Keratinocyte (primary cell): ENCODE measurements around the gene TET2.

Experiments used
- EZH2 ChIP-seq: IDR thresholded peaks from one replicate; pipeline ENCODE4 v1.6.1; 2012; ENCODE audit warnings: inconsistent platforms, mild to moderate bottlenecking, low read length, moderate library complexity
- TF ChIP-seq, protein P1 (sequence below), 3 experiments: IDR thresholded peaks in 1 of 3; conservative IDR thresholded peaks in 1 of 3; optimal IDR thresholded peaks in 1 of 3; 2 replicates in 2 of 3; 3 replicates in 1 of 3; pipeline versions ENCODE3 to v1.5.1; 2011; ENCODE audit warnings: low read length in 3 of 3, mild to moderate bottlenecking in 3 of 3, moderate library complexity in 2 of 3, control low read depth in 1 of 3, inconsistent platforms in 1 of 3; ENCODE audit not compliant: insufficient read depth in 2 of 3; ENCODE audit errors: extremely low read depth in 1 of 3

DNA sequence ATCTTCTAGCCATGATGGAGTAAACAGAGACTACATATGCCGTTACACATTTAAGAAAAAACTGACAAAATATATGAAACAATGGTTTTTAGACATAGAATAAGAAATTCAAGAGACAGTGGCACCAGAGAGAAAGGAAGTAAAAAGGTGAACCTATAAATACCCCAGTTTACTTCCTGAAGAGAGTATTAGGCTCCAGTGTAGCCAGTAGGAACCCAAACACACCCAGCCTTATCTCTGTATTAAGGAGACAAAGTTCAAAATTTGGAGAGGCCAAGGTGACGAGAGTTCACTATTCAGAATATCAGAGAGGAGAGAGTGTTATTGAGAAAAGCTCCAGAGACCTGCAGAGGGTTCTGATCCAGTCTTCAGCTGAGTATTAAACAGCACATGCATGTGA, 119.0 kb downstream of the TET2 start:
- TF ChIP-seq, protein P1, sequence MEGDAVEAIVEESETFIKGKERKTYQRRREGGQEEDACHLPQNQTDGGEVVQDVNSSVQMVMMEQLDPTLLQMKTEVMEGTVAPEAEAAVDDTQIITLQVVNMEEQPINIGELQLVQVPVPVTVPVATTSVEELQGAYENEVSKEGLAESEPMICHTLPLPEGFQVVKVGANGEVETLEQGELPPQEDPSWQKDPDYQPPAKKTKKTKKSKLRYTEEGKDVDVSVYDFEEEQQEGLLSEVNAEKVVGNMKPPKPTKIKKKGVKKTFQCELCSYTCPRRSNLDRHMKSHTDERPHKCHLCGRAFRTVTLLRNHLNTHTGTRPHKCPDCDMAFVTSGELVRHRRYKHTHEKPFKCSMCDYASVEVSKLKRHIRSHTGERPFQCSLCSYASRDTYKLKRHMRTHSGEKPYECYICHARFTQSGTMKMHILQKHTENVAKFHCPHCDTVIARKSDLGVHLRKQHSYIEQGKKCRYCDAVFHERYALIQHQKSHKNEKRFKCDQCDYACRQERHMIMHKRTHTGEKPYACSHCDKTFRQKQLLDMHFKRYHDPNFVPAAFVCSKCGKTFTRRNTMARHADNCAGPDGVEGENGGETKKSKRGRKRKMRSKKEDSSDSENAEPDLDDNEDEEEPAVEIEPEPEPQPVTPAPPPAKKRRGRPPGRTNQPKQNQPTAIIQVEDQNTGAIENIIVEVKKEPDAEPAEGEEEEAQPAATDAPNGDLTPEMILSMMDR (optimal IDR thresholded peaks at IDR 0.05 in 1 of 3, IDR thresholded peaks at IDR 0.05 in 1 of 3, conservative IDR thresholded peaks at IDR 0.05 in 1 of 3; ENCODE audit: extremely low read depth in 1 of 3, insufficient read depth in 2 of 3, low read length in 3 of 3): no peak
- TF ChIP-seq EZH2: no peak
